SU-DHL-6 (cell line): ENCODE data around the gene SINHCAF.

ENCODE experiments used
- EZH2phosphoT487 ChIP-seq: fragments of 200-600 bp; sonication (generic), shearing (Covaris generic); conservative IDR thresholded peaks from 2 replicates; pipeline ENCODE4 v1.6.1; 2018; ENCODE audit warnings: mild to moderate bottlenecking, antibody characterized with exemption, low read length, moderate library complexity, mixed read lengths
- TF ChIP-seq, protein P1 (sequence below): fragments of 200-600 bp; sonication (generic); IDR thresholded peaks from one replicate; pipeline ENCODE4 v1.5.1; 2017; ENCODE audit warnings: antibody characterized with exemption, mild to moderate bottlenecking, low read length, moderate library complexity; ENCODE audit not compliant: insufficient read depth, poor library complexity, severe bottlenecking

DNA sequence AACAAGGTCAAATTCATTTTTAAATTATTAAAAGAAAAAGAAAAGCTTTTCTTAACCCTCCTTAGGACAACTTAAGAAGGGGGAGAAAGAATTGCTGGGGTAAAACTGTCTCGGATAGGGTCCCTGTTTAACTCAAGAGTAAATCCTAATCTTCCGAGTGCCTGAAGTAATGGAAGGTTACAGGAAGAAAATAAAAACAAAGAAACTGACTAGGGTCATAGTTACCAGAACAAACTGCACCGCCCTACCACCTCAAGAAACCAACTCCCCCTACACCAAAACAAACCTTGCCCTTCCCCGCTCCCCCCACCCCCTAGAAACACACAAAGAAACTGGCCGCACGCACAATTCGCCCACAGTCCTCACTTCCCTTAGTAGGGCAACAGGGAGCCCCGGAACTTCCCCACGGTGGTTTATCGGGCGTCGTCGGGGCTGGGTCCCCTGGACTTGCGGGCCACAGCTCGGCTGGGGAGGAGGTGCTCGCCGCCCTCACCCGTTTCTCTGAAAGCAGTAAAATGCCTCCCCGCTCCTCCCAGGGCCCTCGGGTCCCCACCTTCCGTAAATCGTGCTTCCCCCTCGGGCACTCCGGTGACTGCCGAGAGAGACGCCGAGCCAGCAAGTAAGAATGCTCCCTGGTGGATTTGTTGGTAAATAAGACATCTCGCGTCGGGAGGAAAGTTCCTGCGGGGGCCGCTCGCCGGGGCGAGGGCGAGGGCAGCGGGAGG, 2.4 kb downstream of the SINHCAF start:
- TF ChIP-seq, protein P1, sequence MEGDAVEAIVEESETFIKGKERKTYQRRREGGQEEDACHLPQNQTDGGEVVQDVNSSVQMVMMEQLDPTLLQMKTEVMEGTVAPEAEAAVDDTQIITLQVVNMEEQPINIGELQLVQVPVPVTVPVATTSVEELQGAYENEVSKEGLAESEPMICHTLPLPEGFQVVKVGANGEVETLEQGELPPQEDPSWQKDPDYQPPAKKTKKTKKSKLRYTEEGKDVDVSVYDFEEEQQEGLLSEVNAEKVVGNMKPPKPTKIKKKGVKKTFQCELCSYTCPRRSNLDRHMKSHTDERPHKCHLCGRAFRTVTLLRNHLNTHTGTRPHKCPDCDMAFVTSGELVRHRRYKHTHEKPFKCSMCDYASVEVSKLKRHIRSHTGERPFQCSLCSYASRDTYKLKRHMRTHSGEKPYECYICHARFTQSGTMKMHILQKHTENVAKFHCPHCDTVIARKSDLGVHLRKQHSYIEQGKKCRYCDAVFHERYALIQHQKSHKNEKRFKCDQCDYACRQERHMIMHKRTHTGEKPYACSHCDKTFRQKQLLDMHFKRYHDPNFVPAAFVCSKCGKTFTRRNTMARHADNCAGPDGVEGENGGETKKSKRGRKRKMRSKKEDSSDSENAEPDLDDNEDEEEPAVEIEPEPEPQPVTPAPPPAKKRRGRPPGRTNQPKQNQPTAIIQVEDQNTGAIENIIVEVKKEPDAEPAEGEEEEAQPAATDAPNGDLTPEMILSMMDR, result no peak
- no peak for TF ChIP-seq EZH2phosphoT487
